ENCODE results near the gene FRMPD2. TPM values are rescaled to one million over a fixed set of nuclear protein-coding genes. Genes with fewer than 3 reads are reported as not detected.

Gene FRMPD2
- total and polyA plus RNA-seq, 2 donors from 2014 or later, result 0.34 to 0.47 TPM

- FAIRE-seq (no peak), DNase-seq (no peak)
- TF ChIP-seq CTCF (IDR thresholded peaks at IDR 0.05; ENCODE audit: borderline replicate concordance, extremely low read depth, insufficient read depth), result no peak
- intact Hi-C loops (cut with DNase I), result no loop called here
- no peak overlapping the region for H3K4me3 ChIP-seq (ENCODE audit: low read length in 3 of 3)
- no peaks in the 10 kb centered on the region for H3K36me3 ChIP-seq (ENCODE audit: control insufficient read depth in 2 of 3, insufficient read depth in 3 of 3, low read length in 3 of 3)
- H3K27me3 ChIP-seq (ENCODE audit: control insufficient read depth, insufficient read depth, low read length), result no peaks in the 10 kb centered on the region
- H3K27ac ChIP-seq (ENCODE audit: low read depth in 2 of 2, low read length in 2 of 2), result no peak overlapping the region
- H3K4me1 ChIP-seq (ENCODE audit: control insufficient read depth in 2 of 3, insufficient read depth in 2 of 3, low read depth in 1 of 3, low read length in 3 of 3), result peaks cover 0 to 3% (median 0%) of the 10 kb centered on the region in 3 donors
- no peak overlapping the region for H3K9ac ChIP-seq (ENCODE audit: low read length in 3 of 3)
- no peaks in the 10 kb centered on the region for H3K9me3 ChIP-seq (ENCODE audit: control insufficient read depth in 2 of 3, insufficient read depth in 1 of 3, low read length in 3 of 3)
These were observed 65.3 kb downstream of the FRMPD2 start for GRCh38 chr10:48209241-48209640.

GRCh38 chr10:48207853-48208252 is 66.6 kb downstream of the FRMPD2 start:
- TF ChIP-seq CTCF (IDR thresholded peaks at IDR 0.05; ENCODE audit: borderline replicate concordance, extremely low read depth, insufficient read depth), result no peak
- FAIRE-seq (no peak), DNase-seq (no peak)
- Histone ChIP-seq H3K27me3 (ENCODE audit: control insufficient read depth, insufficient read depth, low read length) (no peaks in the 10 kb centered on the region), H3K9ac (ENCODE audit: low read length in 3 of 3) (no peak overlapping the region), H3K27ac (ENCODE audit: low read depth in 2 of 2, low read length in 2 of 2) (no peak overlapping the region), H3K4me3 (ENCODE audit: low read length in 3 of 3) (no peak overlapping the region), H3K9me3 (ENCODE audit: control insufficient read depth in 2 of 3, insufficient read depth in 1 of 3, low read length in 3 of 3) (no peaks in the 10 kb centered on the region), H3K36me3 (ENCODE audit: control insufficient read depth in 2 of 3, insufficient read depth in 3 of 3, low read length in 3 of 3) (no peaks in the 10 kb centered on the region), H3K4me1 (ENCODE audit: control insufficient read depth in 2 of 3, insufficient read depth in 2 of 3, low read depth in 1 of 3, low read length in 3 of 3) (peaks cover 0 to 3% (median 0%) of the 10 kb centered on the region in 3 donors)
- intact Hi-C loops (cut with DNase I), result no loop called here

- peak overlapping the region in 1 of 3 donors; percentile 16 for H3K4me3 ChIP-seq (ENCODE audit: low read length in 3 of 3)
- no peaks in the 10 kb centered on the region for H3K27me3 ChIP-seq (ENCODE audit: control insufficient read depth, insufficient read depth, low read length)
- DNase-seq (peak in 2 of 5 donors; percentile 15 to 16), FAIRE-seq (no peak)
- H3K36me3 ChIP-seq (ENCODE audit: control insufficient read depth in 2 of 3, insufficient read depth in 3 of 3, low read length in 3 of 3), result no peaks in the 10 kb centered on the region
- peak overlapping the region; percentile 30 to 32 for H3K27ac ChIP-seq (ENCODE audit: low read depth in 2 of 2, low read length in 2 of 2)
- peaks cover 0 to 3% (median 0%) of the 10 kb centered on the region in 3 donors for H3K4me1 ChIP-seq (ENCODE audit: control insufficient read depth in 2 of 3, insufficient read depth in 2 of 3, low read depth in 1 of 3, low read length in 3 of 3)
- intact Hi-C loops (cut with DNase I), result no loop called here
- no peaks in the 10 kb centered on the region for H3K9me3 ChIP-seq (ENCODE audit: control insufficient read depth in 2 of 3, insufficient read depth in 1 of 3, low read length in 3 of 3)
- no peak overlapping the region for H3K9ac ChIP-seq (ENCODE audit: low read length in 3 of 3)
- no peak for TF ChIP-seq CTCF (IDR thresholded peaks at IDR 0.05; ENCODE audit: borderline replicate concordance, extremely low read depth, insufficient read depth)
These were observed 67.8 kb downstream of the FRMPD2 start for GRCh38 chr10:48206482-48207250.
